Measurements from ENCODE around the gene FBXO48.

- TF ChIP-seq, protein P1, sequence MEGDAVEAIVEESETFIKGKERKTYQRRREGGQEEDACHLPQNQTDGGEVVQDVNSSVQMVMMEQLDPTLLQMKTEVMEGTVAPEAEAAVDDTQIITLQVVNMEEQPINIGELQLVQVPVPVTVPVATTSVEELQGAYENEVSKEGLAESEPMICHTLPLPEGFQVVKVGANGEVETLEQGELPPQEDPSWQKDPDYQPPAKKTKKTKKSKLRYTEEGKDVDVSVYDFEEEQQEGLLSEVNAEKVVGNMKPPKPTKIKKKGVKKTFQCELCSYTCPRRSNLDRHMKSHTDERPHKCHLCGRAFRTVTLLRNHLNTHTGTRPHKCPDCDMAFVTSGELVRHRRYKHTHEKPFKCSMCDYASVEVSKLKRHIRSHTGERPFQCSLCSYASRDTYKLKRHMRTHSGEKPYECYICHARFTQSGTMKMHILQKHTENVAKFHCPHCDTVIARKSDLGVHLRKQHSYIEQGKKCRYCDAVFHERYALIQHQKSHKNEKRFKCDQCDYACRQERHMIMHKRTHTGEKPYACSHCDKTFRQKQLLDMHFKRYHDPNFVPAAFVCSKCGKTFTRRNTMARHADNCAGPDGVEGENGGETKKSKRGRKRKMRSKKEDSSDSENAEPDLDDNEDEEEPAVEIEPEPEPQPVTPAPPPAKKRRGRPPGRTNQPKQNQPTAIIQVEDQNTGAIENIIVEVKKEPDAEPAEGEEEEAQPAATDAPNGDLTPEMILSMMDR (IDR thresholded peaks at IDR 0.05; ENCODE audit: low read length): no peak
- no peak for TF ChIP-seq EZH2 (IDR thresholded peaks at IDR 0.05; ENCODE audit: borderline replicate concordance, low read length)
Measured at GRCh38 chr2:68499133-68499532, 32.0 kb upstream of the FBXO48 start.
